GM23338 (cell line): ENCODE measurements around the gene BNIP5. TPM values are rescaled to one million over a fixed set of nuclear protein-coding genes. Genes with fewer than 3 reads are reported as not detected.

Experiments
- ATAC-seq: fragments of 200-7000 bp; cut with Tn5 transposase; 3 replicates; pipeline ENCODE4 v1.9.1; 2020
- DNase-seq: peaks from one replicate; pipeline ENCODE4 v3.0.0-alpha.2; 2015; ENCODE audit warnings: low spot score
- H2AFZ ChIP-seq: fragments of 200-600 bp; sonication (generic); 2 replicates; pipeline ENCODE4 v1.8.0; 2016; ENCODE audit warnings: antibody characterized with exemption, mild to moderate bottlenecking, moderate library complexity
- H3F3A ChIP-seq: fragments of 200-600 bp; sonication (generic); replicated peaks from 2 replicates; pipeline ENCODE4 v1.8.0; 2017; ENCODE audit warnings: antibody characterized with exemption, mixed run types, low read depth
- H3K27ac ChIP-seq: fragments of 200-600 bp; sonication (generic); 2 replicates; pipeline ENCODE4 v1.6.1; 2016; ENCODE audit warnings: low read depth
- H3K27me3 ChIP-seq: fragments of 200-600 bp; sonication (generic); 2 replicates; pipeline ENCODE4 v1.8.0; 2016; ENCODE audit warnings: mild to moderate bottlenecking, mixed run types, moderate library complexity; ENCODE audit not compliant: insufficient read depth
- H3K36me3 ChIP-seq: fragments of 200-600 bp; sonication (generic); 2 replicates; pipeline ENCODE4 v1.8.0; 2016; ENCODE audit warnings: mild to moderate bottlenecking; ENCODE audit not compliant: insufficient read depth
- H3K4me1 ChIP-seq: fragments of 200-600 bp; sonication (generic); 2 replicates; pipeline ENCODE4 v1.8.0; 2016; ENCODE audit warnings: mild to moderate bottlenecking, moderate library complexity; ENCODE audit not compliant: insufficient read depth
- H3K4me2 ChIP-seq: fragments of 200-600 bp; sonication (generic); 2 replicates; pipeline ENCODE4 v1.7.1; 2017; ENCODE audit warnings: mixed run types
- H3K4me3 ChIP-seq: fragments of 200-600 bp; sonication (generic); 2 replicates; pipeline ENCODE4 v1.6.1; 2016; ENCODE audit warnings: mixed run types
- H3K79me2 ChIP-seq: fragments of 200-600 bp; sonication (generic); replicated peaks from 2 replicates; pipeline ENCODE4 v1.8.0; 2017; ENCODE audit warnings: mild to moderate bottlenecking; ENCODE audit not compliant: insufficient read depth
- H3K9me2 ChIP-seq: fragments of 200-600 bp; sonication (generic); 2 replicates; pipeline ENCODE4 v1.8.0; 2017; ENCODE audit not compliant: insufficient read depth
- H4K20me1 ChIP-seq: fragments of 200-600 bp; sonication (generic); replicated peaks from 2 replicates; pipeline ENCODE4 v1.8.0; 2017; ENCODE audit warnings: mild to moderate bottlenecking; ENCODE audit not compliant: insufficient read depth
- H3K27ac Mint-ChIP-seq: 2 replicates; pipeline ENCODE4 v1.8.0; 2020; ENCODE audit warnings: inconsistent platforms, mild to moderate bottlenecking, moderate library complexity, mixed read lengths
- H3K27me3 Mint-ChIP-seq: 3 replicates; pipeline ENCODE4 v1.8.0; 2022; ENCODE audit warnings: low read depth, mild to moderate bottlenecking, moderate library complexity, mixed read lengths, inconsistent platforms; ENCODE audit not compliant: insufficient read depth, poor library complexity
- H3K36me3 Mint-ChIP-seq: 3 replicates; pipeline ENCODE4 v1.8.0; 2021; ENCODE audit warnings: low read depth, mild to moderate bottlenecking, inconsistent platforms, moderate library complexity, mixed read lengths
- H3K4me1 Mint-ChIP-seq: 3 replicates; pipeline ENCODE4 v1.8.0; 2020; ENCODE audit warnings: mild to moderate bottlenecking, inconsistent platforms, mixed read lengths
- H3K4me3 Mint-ChIP-seq: 3 replicates; pipeline ENCODE4 v1.8.0; 2021; ENCODE audit warnings: moderate library complexity, mild to moderate bottlenecking, inconsistent platforms, mixed read lengths
- H3K9me3 Mint-ChIP-seq: 3 replicates; pipeline ENCODE4 v1.8.0; 2020; ENCODE audit warnings: moderate library complexity, mild to moderate bottlenecking, inconsistent platforms, mixed read lengths
- CREB1 ChIP-seq: fragments of 250-450 bp; sonication (Bioruptor Pico); IDR thresholded peaks from 2 replicates; pipeline ENCODE4 v1.5.0; 2020; ENCODE audit warnings: low read depth, mild to moderate bottlenecking, moderate library complexity
- CTCF ChIP-seq, 2 experiments: fragments of 200-600 bp in 1 of 2; sonication (generic) in 1 of 2; conservative IDR thresholded peaks; 2 replicates each; pipeline versions ENCODE4 v1.5.1 to v1.6.1; 2016 to 2017; ENCODE audit warnings: antibody characterized with exemption in 2 of 2, low read depth in 2 of 2, mild to moderate bottlenecking in 2 of 2, moderate library complexity in 1 of 2
- ETS1 ChIP-seq: IDR thresholded peaks from 2 replicates; pipeline ENCODE4 v1.6.1; 2016; ENCODE audit warnings: antibody characterized with exemption
- EZH2 ChIP-seq: fragments of 200-600 bp; sonication (generic); IDR thresholded peaks from one replicate; pipeline ENCODE4 v1.8.0; 2017; ENCODE audit warnings: antibody characterized with exemption, mild to moderate bottlenecking, low read depth; ENCODE audit not compliant: unreplicated experiment
- EZH2phosphoT487 ChIP-seq: fragments of 200-600 bp; sonication (generic); IDR thresholded peaks from one replicate; pipeline ENCODE4 v1.8.1; 2018; ENCODE audit warnings: antibody characterized with exemption; ENCODE audit not compliant: unreplicated experiment
- JUNB ChIP-seq: IDR thresholded peaks from one replicate; pipeline ENCODE4 v1.6.1; 2016; ENCODE audit warnings: antibody characterized with exemption; ENCODE audit not compliant: unreplicated experiment
- NANOG ChIP-seq: IDR thresholded peaks from 2 replicates; pipeline ENCODE4 v1.6.1; 2016; ENCODE audit warnings: antibody characterized with exemption, borderline replicate concordance
- ZNF331 ChIP-seq: fragments of 250-450 bp; sonication (Bioruptor Pico); IDR thresholded peaks from 2 replicates; pipeline ENCODE4 v1.5.0; 2020; ENCODE audit warnings: low read depth, mild to moderate bottlenecking, moderate library complexity
- ZNF462 ChIP-seq: fragments of 250-450 bp; sonication (Bioruptor Pico); IDR thresholded peaks from 2 replicates; pipeline ENCODE4 v1.5.0; 2020; ENCODE audit warnings: mild to moderate bottlenecking, moderate library complexity
- polyA plus RNA-seq: library from polyadenylated mRNA; unstranded; fragments of >200 nt; fragmentation: Nextera tagmentation; extraction: Ambion mirVana; gene quantifications from 2 replicates; pipeline ENCODE4 v1.2.1, GENCODE V29; 2016
- total RNA-seq: library from RNA; depleted of rRNA; stranded (reverse); fragments of >200 nt; shearing (Covaris generic); gene quantifications from 2 replicates; pipeline ENCODE4 v1.2.3, GENCODE V29; 2014

Gene BNIP5
- total and polyA plus RNA-seq, 2 experiments from 2014 or later = not detected

- Histone ChIP-seq H3K4me1 (no peaks in the 10 kb centered on the region), H3K36me3 (no peaks in the 10 kb centered on the region), H3K27ac (no peak overlapping the region), H4K20me1 (no peaks in the 10 kb centered on the region), H3K79me2 (no peaks in the 10 kb centered on the region), H3K4me2 (no peak overlapping the region), H2AFZ (no peak overlapping the region), H3K4me3 (no peak overlapping the region), H3F3A (no peaks in the 10 kb centered on the region), H3K9me2 (no peaks in the 10 kb centered on the region), H3K27me3 (no peaks in the 10 kb centered on the region)
- Mint-ChIP-seq H3K9me3 (no peaks in the 10 kb centered on the region), H3K36me3 (no peaks in the 10 kb centered on the region), H3K27ac (no peak overlapping the region), H3K4me1 (peaks cover 3% of the 10 kb centered on the region), H3K27me3 (peaks cover 3% of the 10 kb centered on the region), H3K4me3 (no peak overlapping the region)
- no peak for TF ChIP-seq ETS1
- no peak for TF ChIP-seq CREB1 (CRISPR knock-in tag)
- no peak for TF ChIP-seq EZH2
- TF ChIP-seq EZH2phosphoT487 = no peak
- TF ChIP-seq ZNF331 = no peak
- TF ChIP-seq ZNF462 (CRISPR knock-in tag) = no peak
- no peak for TF ChIP-seq NANOG
- TF ChIP-seq JUNB = no peak
- TF ChIP-seq CTCF (conservative IDR thresholded peaks at IDR 0.05; ENCODE audit: low read depth in 2 of 2) = no peak
- no peak for ATAC-seq
- DNase-seq = no peak
Observed at GRCh38 chr6:36301085-36301658, 35.5 kb downstream of the BNIP5 start.
